DOHH2 (cell line): ENCODE data around the gene NUP205.

ENCODE experiments used
- CTCF ChIP-seq: fragments of 200-600 bp; sonication (generic); IDR thresholded peaks from one replicate; pipeline ENCODE4 v1.5.1; 2014; ENCODE audit warnings: antibody characterized with exemption, mild to moderate bottlenecking, low read depth, low read length; ENCODE audit not compliant: poor library complexity, severe bottlenecking
- EZH2phosphoT487 ChIP-seq: fragments of 200-600 bp; sonication (generic); IDR thresholded peaks from 2 replicates; pipeline ENCODE4 v1.6.1; 2017; ENCODE audit warnings: borderline replicate concordance, mild to moderate bottlenecking, antibody characterized with exemption, low read length, moderate library complexity, mixed read lengths

DNA sequence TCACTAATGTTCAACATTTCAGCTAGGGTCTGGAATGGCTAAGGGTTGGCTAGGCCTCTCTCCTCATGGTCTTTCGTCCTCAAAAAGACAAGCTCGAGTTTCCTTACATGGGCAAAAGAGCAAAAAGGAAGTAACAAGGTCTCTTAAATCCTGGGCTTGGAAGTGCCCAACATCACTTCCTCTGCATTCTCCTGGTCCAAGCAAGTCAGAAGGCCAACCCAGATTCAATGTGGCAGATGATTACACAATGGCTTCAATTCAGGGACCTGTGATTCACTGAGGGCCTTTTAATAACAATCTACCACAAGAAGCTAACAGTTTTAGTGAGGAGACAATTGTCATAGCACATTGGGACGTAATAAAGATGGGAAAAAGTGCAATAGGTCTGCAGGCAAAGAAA lies 4.4 kb upstream of the NUP205 start:
- TF ChIP-seq CTCF (no peak), EZH2phosphoT487 (no peak)
